22Rv1 (cell line): ENCODE results near the gene GAK.

Source experiments
- CTCF ChIP-seq: fragments of 450-650 bp; IDR thresholded peaks from 2 replicates; pipeline ENCODE4 v1.5.1; 2017; ENCODE audit warnings: mild to moderate bottlenecking
- ZFX ChIP-seq: fragments of 450-650 bp; IDR thresholded peaks from 2 replicates; pipeline ENCODE4 v1.6.1; 2017; ENCODE audit warnings: antibody characterized with exemption, borderline replicate concordance

- no peak for TF ChIP-seq CTCF
- no peak for TF ChIP-seq ZFX
Observed at GRCh38 chr4:837772-838171, 94.3 kb downstream of the GAK start.
